GM20000 (cell line): Measurements from ENCODE around the gene POLL.

Experiments used
- DNase-seq: peaks from one replicate; pipeline ENCODE4 v3.0.0; 2012; ENCODE audit warnings: low spot score
- TF ChIP-seq, protein P1 (sequence below): IDR thresholded peaks from 2 replicates; pipeline ENCODE4 v1.5.1; 2012; ENCODE audit warnings: mild to moderate bottlenecking, control low read depth; ENCODE audit errors: extremely low read depth, missing control alignments

Gene POLL

DNA sequence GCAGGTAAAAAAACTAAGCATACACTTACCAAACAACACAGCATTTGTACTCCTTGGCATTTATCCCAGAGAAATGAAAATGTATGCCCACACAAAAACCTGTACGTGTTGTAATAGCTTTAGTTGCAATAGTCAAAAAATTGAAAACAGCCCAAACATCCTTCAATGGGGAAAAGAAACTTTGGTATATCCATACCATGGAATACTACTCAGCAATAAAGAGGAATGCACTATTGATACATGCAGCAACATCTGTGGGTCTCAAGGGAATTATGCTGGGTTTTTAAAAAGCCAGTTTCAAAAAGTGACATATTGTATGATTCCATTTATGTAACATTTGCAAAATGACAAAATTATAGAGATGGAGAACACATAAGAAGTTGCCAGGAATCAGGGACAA lies 35.5 kb upstream of the POLL start:
- TF ChIP-seq, protein P1, sequence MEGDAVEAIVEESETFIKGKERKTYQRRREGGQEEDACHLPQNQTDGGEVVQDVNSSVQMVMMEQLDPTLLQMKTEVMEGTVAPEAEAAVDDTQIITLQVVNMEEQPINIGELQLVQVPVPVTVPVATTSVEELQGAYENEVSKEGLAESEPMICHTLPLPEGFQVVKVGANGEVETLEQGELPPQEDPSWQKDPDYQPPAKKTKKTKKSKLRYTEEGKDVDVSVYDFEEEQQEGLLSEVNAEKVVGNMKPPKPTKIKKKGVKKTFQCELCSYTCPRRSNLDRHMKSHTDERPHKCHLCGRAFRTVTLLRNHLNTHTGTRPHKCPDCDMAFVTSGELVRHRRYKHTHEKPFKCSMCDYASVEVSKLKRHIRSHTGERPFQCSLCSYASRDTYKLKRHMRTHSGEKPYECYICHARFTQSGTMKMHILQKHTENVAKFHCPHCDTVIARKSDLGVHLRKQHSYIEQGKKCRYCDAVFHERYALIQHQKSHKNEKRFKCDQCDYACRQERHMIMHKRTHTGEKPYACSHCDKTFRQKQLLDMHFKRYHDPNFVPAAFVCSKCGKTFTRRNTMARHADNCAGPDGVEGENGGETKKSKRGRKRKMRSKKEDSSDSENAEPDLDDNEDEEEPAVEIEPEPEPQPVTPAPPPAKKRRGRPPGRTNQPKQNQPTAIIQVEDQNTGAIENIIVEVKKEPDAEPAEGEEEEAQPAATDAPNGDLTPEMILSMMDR, result no peak
- DNase-seq, result no peak

DNA sequence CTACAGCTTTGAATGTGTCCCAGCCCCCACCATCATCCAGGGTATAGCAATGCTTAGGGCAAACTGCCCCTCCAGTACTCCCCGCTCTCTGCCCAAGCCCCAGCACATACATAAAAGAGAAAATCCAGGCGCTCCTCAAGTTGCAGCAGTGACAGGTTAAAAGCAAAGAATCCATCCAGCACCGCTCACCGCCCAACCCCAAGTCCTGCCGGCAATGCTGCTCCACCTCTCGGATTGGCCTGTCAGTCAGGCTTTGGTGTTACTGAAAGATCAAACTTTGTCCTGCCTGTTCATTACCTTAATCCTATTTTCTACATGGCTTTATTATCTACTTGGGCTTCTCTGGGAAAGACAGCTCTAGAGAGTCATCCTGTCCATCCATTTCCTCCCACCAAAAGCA lies 31.9 kb upstream of the POLL start:
- DNase-seq, result no peak
- TF ChIP-seq, protein P1, result no peak

DNA sequence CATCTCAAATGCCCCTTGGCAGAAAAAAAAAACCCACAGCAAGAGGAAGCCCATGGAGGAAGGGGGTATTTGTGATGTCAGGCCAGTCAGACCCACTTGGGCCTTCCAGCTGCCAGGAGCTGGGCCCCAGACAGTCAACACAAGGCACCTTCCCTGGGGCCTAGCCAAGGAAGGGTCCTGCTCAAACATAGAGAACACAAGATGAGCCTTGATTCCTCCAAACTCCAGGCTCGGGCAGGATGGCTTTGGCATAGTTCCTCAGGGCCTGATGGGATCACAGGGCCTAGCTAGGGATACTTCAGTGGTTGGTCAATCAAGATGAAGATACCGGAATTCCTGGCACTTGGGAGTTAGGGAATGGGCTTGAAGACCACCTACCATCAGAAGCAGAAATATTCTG lies 30.8 kb upstream of the POLL start:
- TF ChIP-seq, protein P1, result no peak
- DNase-seq, result no peak

DNA sequence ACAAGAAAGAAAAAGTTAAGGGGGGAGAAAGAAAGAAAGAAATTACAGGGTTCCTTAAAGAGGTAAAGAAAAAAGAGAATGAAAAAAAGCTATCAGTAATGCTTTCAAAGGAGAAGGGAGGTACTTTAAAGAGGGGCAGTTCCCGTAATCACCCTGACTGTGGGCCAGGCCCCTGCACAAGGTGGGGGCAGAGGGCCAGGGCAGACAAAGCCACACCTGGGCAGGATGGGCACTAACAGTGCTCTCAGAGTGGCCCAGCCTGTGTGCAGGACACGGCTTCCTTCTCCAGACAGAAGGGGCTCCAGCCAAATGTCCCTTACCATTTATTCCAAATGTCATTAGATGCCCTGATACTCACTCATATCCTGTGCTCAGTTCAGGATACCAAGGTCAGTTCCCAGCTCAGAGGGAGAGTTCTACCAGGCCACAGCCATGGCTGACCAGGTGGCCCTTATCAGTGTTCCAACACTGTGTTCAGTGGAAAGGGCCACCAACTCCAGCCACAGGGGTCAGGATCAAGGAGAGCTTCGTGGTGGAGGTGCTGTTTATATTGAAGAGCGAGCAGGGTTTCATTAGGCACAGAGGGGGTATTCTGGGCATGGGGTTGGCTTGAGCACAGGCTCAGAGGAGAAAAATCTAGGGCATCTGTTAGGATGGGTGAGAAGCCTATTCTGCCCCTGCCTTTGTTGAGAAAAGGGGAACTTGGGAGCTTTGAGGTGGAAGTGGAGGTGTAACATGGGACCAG lies 29.9 kb upstream of the POLL start:
- TF ChIP-seq, protein P1, result no peak
- no peak for DNase-seq

DNA sequence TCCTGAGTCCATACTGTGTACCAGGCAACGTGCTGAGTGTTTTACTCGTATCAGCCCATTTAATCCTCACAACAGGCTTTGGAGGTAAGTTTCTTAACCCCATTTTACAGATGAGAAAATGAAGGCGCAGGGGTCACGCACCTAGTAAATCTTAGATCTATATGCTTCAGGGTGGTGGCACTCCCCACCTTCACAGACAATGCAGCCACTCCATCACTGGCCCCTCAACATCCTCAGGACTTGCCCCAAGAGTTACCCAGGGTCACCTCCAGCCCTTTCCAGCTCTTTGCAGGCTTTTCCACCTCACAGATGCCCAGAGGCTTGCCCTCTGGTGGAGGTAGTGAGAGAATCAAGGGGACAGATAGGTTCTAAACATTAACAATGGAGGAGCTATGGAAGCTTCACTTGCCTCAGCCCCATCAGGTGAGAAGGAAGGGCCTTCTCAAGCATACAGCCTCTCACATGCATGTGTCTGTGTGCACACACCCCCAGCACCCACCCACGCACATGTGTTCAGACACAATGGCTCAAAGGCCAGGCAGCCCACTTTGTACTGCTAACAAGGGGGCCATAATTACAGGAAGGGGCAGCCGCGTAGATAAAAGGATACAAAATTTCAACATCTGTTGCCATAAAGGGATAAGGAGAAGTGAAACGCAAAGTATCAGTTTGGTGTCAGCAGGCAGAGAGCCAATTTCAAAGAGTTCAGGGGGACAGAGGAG lies 29.2 kb upstream of the POLL start:
- DNase-seq, result peak; percentile 77
- TF ChIP-seq, protein P1, result no peak

DNA sequence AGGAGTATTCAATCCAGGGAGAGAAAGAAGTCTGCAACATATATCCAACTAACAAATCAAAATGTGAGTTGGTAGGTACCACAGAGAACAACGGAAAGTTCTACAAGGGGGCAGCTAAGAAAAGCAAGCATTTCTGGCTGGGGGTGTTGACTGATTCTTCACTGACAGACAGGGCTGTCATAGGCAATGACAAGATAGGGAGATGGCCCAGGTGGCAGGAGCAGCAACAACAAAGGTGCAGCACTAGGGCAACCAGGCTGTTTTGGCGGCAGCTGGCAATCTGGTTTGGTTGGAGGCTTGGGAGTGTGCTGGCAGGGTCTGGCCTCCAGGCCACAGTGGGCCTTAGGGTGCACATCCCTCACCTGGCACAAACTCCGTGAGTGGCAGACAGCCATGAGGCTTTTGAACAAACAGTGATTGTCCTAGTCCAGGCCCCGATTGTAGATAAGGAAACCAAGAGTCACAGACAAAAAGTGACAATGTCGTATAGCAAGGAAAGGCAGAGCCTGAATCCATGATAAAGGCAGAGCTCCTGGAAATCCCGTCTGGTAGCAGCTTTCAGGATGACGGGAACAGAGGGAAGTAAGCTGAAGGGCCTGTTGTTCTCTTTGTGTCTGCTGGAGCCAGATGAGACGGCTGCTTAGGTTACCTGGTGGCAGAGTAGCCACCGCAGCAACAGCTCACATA lies 28.5 kb upstream of the POLL start:
- DNase-seq, result no peak

More for the DNA sequence above, 28.5 kb upstream of the POLL start:
- TF ChIP-seq, protein P1, result no peak
